Body of pancreas (tissue), 4 donors: ENCODE data around the gene RREB1.

Experiments
- CTCF ChIP-seq, 7 experiments: fragments of 450-650 bp in 4 of 7; fragments of 200-600 bp in 3 of 7; sonication (generic) in 3 of 7; IDR thresholded peaks; one replicate each; pipeline ENCODE4 v1.5.1; 2016 to 2019; ENCODE audit warnings: antibody characterized with exemption in 7 of 7
- POLR2A ChIP-seq, 3 donors: fragments of 450-650 bp; IDR thresholded peaks; one replicate each; pipeline ENCODE4 v1.6.1; 2016; ENCODE audit warnings: antibody characterized with exemption in 3 of 3, mild to moderate bottlenecking in 2 of 3

DNA sequence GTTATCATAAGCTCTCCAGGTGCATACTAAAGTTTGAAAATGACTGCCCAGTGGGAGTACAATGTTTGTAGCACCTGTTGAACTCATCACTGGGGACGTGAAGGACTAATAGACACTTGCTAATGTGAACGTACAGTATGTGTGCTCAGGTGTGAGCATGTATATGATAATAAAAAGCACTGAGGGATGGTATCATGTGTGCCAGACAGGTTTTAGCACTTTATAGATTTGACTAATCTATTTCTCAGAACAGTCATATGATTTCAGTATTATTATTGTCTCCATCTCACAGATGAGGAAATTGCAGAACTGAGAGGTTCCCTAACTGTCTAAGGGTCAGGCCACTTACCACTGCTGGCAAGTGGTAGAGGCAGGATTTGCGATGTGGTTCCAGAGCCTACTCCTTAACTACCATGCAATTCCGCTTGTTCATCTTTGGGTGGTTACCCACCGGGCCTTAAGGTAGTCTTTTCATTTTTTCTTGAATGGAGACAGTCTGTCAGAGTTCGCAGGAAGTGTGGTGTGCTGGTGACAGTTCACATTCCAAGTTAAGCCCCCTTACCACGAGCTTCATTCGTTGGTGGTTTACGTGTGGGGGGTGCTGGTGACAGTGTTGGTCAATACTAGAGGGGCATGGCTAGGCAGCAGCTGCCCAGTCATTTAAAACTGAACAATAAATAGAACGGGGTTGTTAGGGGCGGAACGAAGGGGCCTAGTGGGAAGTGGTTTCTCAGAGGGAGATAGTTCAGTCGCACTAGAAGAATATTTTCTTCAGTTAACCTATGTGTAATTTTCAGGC is 46.8 kb downstream of the RREB1 start:
- TF ChIP-seq POLR2A (IDR thresholded peaks at IDR 0.05) (no peak), CTCF (IDR thresholded peaks at IDR 0.05) (no peak)
